Measurements from ENCODE around the gene MMP17. TPM values are rescaled to one million over a fixed set of nuclear protein-coding genes. Genes with fewer than 3 reads are reported as not detected.

The MMP17 gene
- total RNA-seq, 1 donor from 2014 or later, result 5.2 TPM

GRCh38 chr12:131835616-131836171, 7.5 kb downstream of the MMP17 start:
- no peaks in the 10 kb centered on the region for H3K36me3 ChIP-seq
- no peak overlapping the region for H3K27ac ChIP-seq
- DNase-seq (ENCODE audit: extremely low spot score in 2 of 2), result no peak
- TF ChIP-seq POLR2A (IDR thresholded peaks at IDR 0.05) (no peak), POLR2AphosphoS5 (IDR thresholded peaks at IDR 0.05; ENCODE audit: insufficient read depth in 1 of 2, low read depth in 1 of 2) (no peak), CTCF (IDR thresholded peaks at IDR 0.05) (no peak)
- intact Hi-C loops (cut with DNase I), result no loop called here
- no peaks in the 10 kb centered on the region for H3K9me3 ChIP-seq
- no peak overlapping the region for H3K4me3 ChIP-seq
- H3K4me1 ChIP-seq, result peaks cover 18% of the 10 kb centered on the region
- H3K27me3 ChIP-seq, result no peaks in the 10 kb centered on the region

- no peaks in the 10 kb centered on the region for H3K36me3 ChIP-seq
- H3K9me3 ChIP-seq, result no peaks in the 10 kb centered on the region
- no peak overlapping the region for H3K27ac ChIP-seq
- H3K4me3 ChIP-seq, result no peak overlapping the region
- no peaks in the 10 kb centered on the region for H3K27me3 ChIP-seq
- no peak for TF ChIP-seq POLR2AphosphoS5 (IDR thresholded peaks at IDR 0.05; ENCODE audit: insufficient read depth in 1 of 2, low read depth in 1 of 2)
- TF ChIP-seq CTCF (IDR thresholded peaks at IDR 0.05), result no peak
- TF ChIP-seq POLR2A (IDR thresholded peaks at IDR 0.05), result no peak
- intact Hi-C loops (cut with DNase I), result no loop called here
- DNase-seq (ENCODE audit: extremely low spot score in 2 of 2), result no peak
- peaks cover 18% of the 10 kb centered on the region for H3K4me1 ChIP-seq
Observed at GRCh38 chr12:131836193-131836592, 8.0 kb downstream of the MMP17 start.

- H3K27me3 ChIP-seq, result no peaks in the 10 kb centered on the region
- peaks cover 18% of the 10 kb centered on the region for H3K4me1 ChIP-seq
- no peak for DNase-seq (ENCODE audit: extremely low spot score in 2 of 2)
- no peak overlapping the region for H3K4me3 ChIP-seq
- H3K27ac ChIP-seq, result no peak overlapping the region
- intact Hi-C loops (cut with DNase I), result no loop called here
- TF ChIP-seq CTCF (IDR thresholded peaks at IDR 0.05) (no peak), POLR2A (IDR thresholded peaks at IDR 0.05) (no peak), POLR2AphosphoS5 (IDR thresholded peaks at IDR 0.05; ENCODE audit: insufficient read depth in 1 of 2, low read depth in 1 of 2) (no peak)
- H3K36me3 ChIP-seq, result no peaks in the 10 kb centered on the region
- H3K9me3 ChIP-seq, result no peaks in the 10 kb centered on the region
Observed at GRCh38 chr12:131836714-131837397, 8.7 kb downstream of the MMP17 start.

- no peak for DNase-seq (ENCODE audit: extremely low spot score in 2 of 2)
- H3K4me1 ChIP-seq, result no peaks in the 10 kb centered on the region
- H3K36me3 ChIP-seq, result no peaks in the 10 kb centered on the region
- intact Hi-C loops (cut with DNase I), result no loop called here
- H3K27me3 ChIP-seq, result no peaks in the 10 kb centered on the region
- H3K9me3 ChIP-seq, result no peaks in the 10 kb centered on the region
- no peak overlapping the region for H3K4me3 ChIP-seq
- TF ChIP-seq POLR2A (IDR thresholded peaks at IDR 0.05) (no peak), CTCF (IDR thresholded peaks at IDR 0.05) (no peak), POLR2AphosphoS5 (IDR thresholded peaks at IDR 0.05; ENCODE audit: insufficient read depth in 1 of 2, low read depth in 1 of 2) (no peak)
- H3K27ac ChIP-seq, result no peak overlapping the region
Observed at GRCh38 chr12:131840643-131841416, 12.6 kb downstream of the MMP17 start.

Data from vagina (tissue), 2 donors.